ENCODE data around the gene ZSCAN2. TPM values are rescaled to one million over a fixed set of nuclear protein-coding genes. Genes with fewer than 3 reads are reported as not detected.

The ZSCAN2 gene
- total and polyA plus RNA-seq, 2 of the 4 experiments (the other 2 are of a cell fraction) = 10.4 to 18.3 TPM

DNA sequence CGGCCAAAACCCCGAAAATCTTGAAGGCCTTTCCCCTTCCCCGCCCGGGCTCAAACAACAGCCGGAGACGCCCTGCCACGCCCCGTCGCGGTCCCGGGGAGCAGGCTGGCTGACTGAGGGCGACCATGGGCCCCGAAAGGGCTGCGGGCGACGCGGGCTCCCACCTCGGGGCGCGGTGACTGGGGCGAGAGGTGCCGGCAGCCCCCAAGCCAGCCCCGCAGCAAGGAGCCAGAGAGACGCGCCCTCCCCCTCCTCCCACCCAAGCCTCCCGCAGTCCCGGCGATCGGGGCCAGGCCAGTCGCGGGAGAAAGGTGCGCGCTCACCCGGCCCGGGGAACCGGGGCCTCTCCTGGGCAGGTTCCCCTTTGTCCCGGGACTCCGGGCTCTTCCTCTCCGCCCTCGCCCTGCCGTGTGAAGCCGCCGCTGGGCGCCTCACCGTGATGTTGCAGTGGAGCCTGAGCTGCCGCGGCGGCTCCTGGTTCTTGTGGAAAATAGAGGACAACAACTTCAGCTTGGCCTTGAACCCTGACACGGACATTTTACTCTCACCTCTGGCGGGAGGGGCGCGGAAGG is 30.6 kb upstream of the ZSCAN2 start:
- Histone ChIP-seq H3K9me1 (ENCODE audit: insufficient read depth, low read length) (no peaks in the 10 kb centered on the region; the same call in 1 of the 2 replicates), H4K20me1 (ENCODE audit: insufficient read depth, low read length) (no peaks in the 10 kb centered on the region), H3K27me3 (ENCODE audit: control insufficient read depth, insufficient read depth, low read length) (no peaks in the 10 kb centered on the region), H3K4me1 (ENCODE audit: control insufficient read depth, insufficient read depth, low read length) (no peaks in the 10 kb centered on the region), H3K18ac (ENCODE audit: low read depth, low read length) (peak overlapping the region; percentile 95), H2BK5ac (ENCODE audit: low read depth, low read length, poor library complexity, severe bottlenecking) (peak overlapping the region; percentile 44), H3K4me2 (ENCODE audit: low read depth, low read length) (peak overlapping the region; percentile 100), H4K91ac (ENCODE audit: insufficient read depth, low read depth, low read length) (peak overlapping the region; percentile 86), H3K9ac (ENCODE audit: low read depth, low read length) (peak overlapping the region; percentile 84), H2AK5ac (ENCODE audit: low read depth, low read length) (peak overlapping the region; percentile 97; the same call in 1 of the 2 replicates), H3K9me3 (ENCODE audit: control insufficient read depth, insufficient read depth, low read length) (no peaks in the 10 kb centered on the region), H3K79me1 (ENCODE audit: low read depth in 1 of 2, low read length in 2 of 2) (peaks cover 12 to 24% of the 10 kb centered on the region in 2 experiments), H2BK120ac (ENCODE audit: low read depth, low read length) (peak overlapping the region; percentile 32; the same call in 1 of the 2 replicates), H3K23ac (ENCODE audit: low read depth, low read length) (peak overlapping the region; percentile 92), H3K4me3 (ENCODE audit: insufficient read depth, low read depth, low read length) (peak overlapping the region; percentile 88), H3K27ac (ENCODE audit: insufficient read depth, low read length) (peak overlapping the region; percentile 80), H3K14ac (replicated peaks; ENCODE audit: low read depth, low read length) (peak overlapping the region; percentile 93), H4K8ac (ENCODE audit: low read depth in 2 of 2, low read length in 2 of 2) (peak overlapping the region; percentile 95 to 100), H2BK15ac (ENCODE audit: low read depth, low read length) (peak overlapping the region; percentile 56; the same call in 1 of the 3 replicates), H2BK20ac (ENCODE audit: low read depth, low read length) (no peak overlapping the region), H4K5ac (ENCODE audit: low read depth, low read length) (peak overlapping the region; percentile 100), H2AK9ac (replicated peaks; ENCODE audit: low read depth, low read length, poor library complexity) (peak overlapping the region; percentile 88), H3K4ac (ENCODE audit: low read depth, low read length) (peak overlapping the region; percentile 91), H3K36me3 (ENCODE audit: control insufficient read depth, insufficient read depth, low read length) (no peaks in the 10 kb centered on the region), H3K56ac (ENCODE audit: extremely low read depth, insufficient read depth, low read length) (peak overlapping the region; percentile 60), H2AFZ (replicated peaks; ENCODE audit: low read length, poor library complexity) (peak overlapping the region; percentile 92)
- ATAC-seq (ENCODE audit: low read depth) (peak; percentile 70), DNase-seq (no peak)
- no TSS peak for BruUV-seq (replicated peaks)
- intact Hi-C loops (cut with micrococcal nuclease) (no loop called here), dilution Hi-C loops (cut with HindIII; ENCODE audit: low sequenced_read_pairs, unreplicated experiment) (no loop called here), in situ Hi-C loops (cut with MboI; ENCODE audit: low sequenced_read_pairs) (no loop called here)
- TF ChIP-seq MAZ (IDR thresholded peaks at IDR 0.05; ENCODE audit: borderline replicate concordance, low read depth, low read length) (peak; percentile 8; the same call in 1 of the 2 replicates), POLR2A (IDR thresholded peaks at IDR 0.05; ENCODE audit: low read depth, low read length) (no peak), CEBPB (IDR thresholded peaks at IDR 0.05; ENCODE audit: low read depth, low read length) (no peak)
- POLR2A ChIA-PET (ENCODE audit: unreplicated experiment) = no interaction called here
- 1% methylated on average over 24 of the region's 52 CpGs; no CpG with 5 or more reads in 1 of the 2 experiments for WGBS, 2 experiments (ENCODE audit: extremely low coverage in 2 of 2, insufficient read length in 1 of 2)
- CTCF ChIA-PET = interaction anchor here (0.6 to 1.2 kb wide), 4 partner anchors 8 to 577 kb away, joined by 3 to 5 read pairs (median 3); no protein-coding TSS in a partner anchor

Measured in IMR-90 (cell line).